ENCODE data around the gene ACSS2.

Gene ACSS2

GRCh38 chr20:34923414-34923813, 47.0 kb downstream of the ACSS2 start:
- H3K9me3 Mint-ChIP-seq: no peaks in the 10 kb centered on the region
- H3K36me3 Mint-ChIP-seq (ENCODE audit: low read depth): peaks cover 47% of the 10 kb centered on the region
- H3K4me1 Mint-ChIP-seq: no peaks in the 10 kb centered on the region
- H3K27ac Mint-ChIP-seq: no peak overlapping the region
- H3K27me3 Mint-ChIP-seq (ENCODE audit: low read depth): no peaks in the 10 kb centered on the region
- no peak for TF ChIP-seq CTCF (IDR thresholded peaks at IDR 0.05; ENCODE audit: unreplicated experiment in 3 of 3)
- no peak overlapping the region for H3K4me3 Mint-ChIP-seq

GRCh38 chr20:34925341-34925740, 48.9 kb downstream of the ACSS2 start:
- no peaks in the 10 kb centered on the region for H3K27me3 Mint-ChIP-seq (ENCODE audit: low read depth)

DNA sequence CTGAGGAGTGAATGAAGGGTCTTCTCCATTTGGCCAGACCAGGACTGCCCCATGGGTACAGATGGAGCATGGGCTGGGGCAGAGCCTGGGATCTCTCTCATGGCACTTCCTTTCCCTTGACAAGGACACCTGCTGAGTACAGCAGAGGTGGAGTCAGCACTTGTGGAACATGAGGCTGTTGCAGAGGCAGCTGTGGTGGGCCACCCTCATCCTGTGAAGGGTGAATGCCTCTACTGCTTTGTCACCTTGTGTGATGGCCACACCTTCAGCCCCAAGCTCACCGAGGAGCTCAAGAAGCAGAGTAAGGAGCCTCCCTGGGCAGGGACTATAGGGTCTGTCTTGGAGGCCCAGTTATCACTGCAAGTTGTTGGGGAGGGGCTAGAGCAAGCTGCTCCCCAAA, 49.6 kb downstream of the ACSS2 start:
- no peak for TF ChIP-seq CTCF (IDR thresholded peaks at IDR 0.05; ENCODE audit: unreplicated experiment in 3 of 3)
- H3K4me1 Mint-ChIP-seq: no peaks in the 10 kb centered on the region
- no peak overlapping the region for H3K27ac Mint-ChIP-seq
- no peak overlapping the region for H3K4me3 Mint-ChIP-seq
- H3K36me3 Mint-ChIP-seq (ENCODE audit: low read depth): peaks cover 43% of the 10 kb centered on the region
- no peaks in the 10 kb centered on the region for H3K9me3 Mint-ChIP-seq
- H3K27me3 Mint-ChIP-seq (ENCODE audit: low read depth): no peaks in the 10 kb centered on the region

More at GRCh38 chr20:34925341-34925740, 48.9 kb downstream of the ACSS2 start:
- Mint-ChIP-seq H3K27ac (no peak overlapping the region), H3K9me3 (no peaks in the 10 kb centered on the region), H3K4me3 (no peak overlapping the region), H3K36me3 (ENCODE audit: low read depth) (peaks cover 42% of the 10 kb centered on the region), H3K4me1 (no peaks in the 10 kb centered on the region)
- TF ChIP-seq CTCF (IDR thresholded peaks at IDR 0.05; ENCODE audit: unreplicated experiment in 3 of 3): no peak

- H3K36me3 Mint-ChIP-seq (ENCODE audit: low read depth): peaks cover 49% of the 10 kb centered on the region
- TF ChIP-seq CTCF (IDR thresholded peaks at IDR 0.05; ENCODE audit: unreplicated experiment in 3 of 3): no peak
- H3K4me3 Mint-ChIP-seq: no peak overlapping the region
- H3K27ac Mint-ChIP-seq: no peak overlapping the region
- no peaks in the 10 kb centered on the region for H3K9me3 Mint-ChIP-seq
- no peaks in the 10 kb centered on the region for H3K4me1 Mint-ChIP-seq
- H3K27me3 Mint-ChIP-seq (ENCODE audit: low read depth): no peaks in the 10 kb centered on the region
These were observed 50.2 kb downstream of the ACSS2 start for GRCh38 chr20:34926581-34926980.

DNA sequence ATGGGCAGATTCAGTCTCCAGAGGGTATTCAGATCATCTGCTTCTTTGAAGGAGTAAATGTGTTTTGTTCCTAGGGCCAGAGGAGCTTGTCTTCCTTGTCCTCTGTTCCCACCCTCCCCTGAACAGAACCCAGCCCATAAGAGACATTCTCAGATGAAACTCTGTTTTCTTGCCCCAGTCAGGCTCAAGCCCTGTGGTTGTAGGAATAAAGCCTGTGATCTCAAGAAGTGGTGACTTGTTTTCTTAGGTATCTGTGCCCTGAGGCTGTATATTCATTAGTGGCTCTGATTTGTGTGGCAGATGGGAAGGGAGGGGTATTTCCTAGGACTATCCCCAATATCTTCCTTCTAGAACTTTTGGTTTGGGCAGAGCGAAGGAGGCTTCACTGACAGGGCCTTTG, 51.3 kb downstream of the ACSS2 start:
- no peaks in the 10 kb centered on the region for H3K27me3 Mint-ChIP-seq (ENCODE audit: low read depth)
- H3K4me3 Mint-ChIP-seq: no peak overlapping the region
- no peaks in the 10 kb centered on the region for H3K4me1 Mint-ChIP-seq
- no peak overlapping the region for H3K27ac Mint-ChIP-seq
- TF ChIP-seq CTCF (IDR thresholded peaks at IDR 0.05; ENCODE audit: unreplicated experiment in 3 of 3): no peak
- H3K36me3 Mint-ChIP-seq (ENCODE audit: low read depth): peaks cover 50% of the 10 kb centered on the region
- no peaks in the 10 kb centered on the region for H3K9me3 Mint-ChIP-seq

DNA sequence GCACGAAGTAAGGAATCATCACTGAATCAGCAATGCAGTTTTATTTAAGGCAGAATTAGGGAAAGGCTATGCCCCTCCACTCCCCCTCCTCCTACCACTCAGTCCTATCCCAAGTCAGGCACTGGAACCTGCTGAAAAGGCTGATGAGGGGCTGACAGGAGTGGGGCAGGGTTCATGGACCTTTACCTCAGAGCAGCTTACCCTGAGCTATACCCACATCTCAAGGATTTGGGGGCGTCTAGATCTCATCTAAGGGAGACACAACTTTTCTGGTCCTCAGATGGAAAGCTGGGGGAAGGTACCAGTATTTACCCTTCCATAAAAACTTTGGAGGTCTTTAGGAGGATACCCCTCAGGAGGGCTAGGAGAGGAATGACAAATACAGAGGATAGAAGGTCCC, 52.0 kb downstream of the ACSS2 start:
- H3K27me3 Mint-ChIP-seq (ENCODE audit: low read depth): no peaks in the 10 kb centered on the region
- H3K27ac Mint-ChIP-seq: no peak overlapping the region
- H3K4me1 Mint-ChIP-seq: no peaks in the 10 kb centered on the region
- peaks cover 55% of the 10 kb centered on the region for H3K36me3 Mint-ChIP-seq (ENCODE audit: low read depth)
- H3K9me3 Mint-ChIP-seq: no peaks in the 10 kb centered on the region
- TF ChIP-seq CTCF (IDR thresholded peaks at IDR 0.05; ENCODE audit: unreplicated experiment in 3 of 3): no peak
- H3K4me3 Mint-ChIP-seq: no peak overlapping the region

Measured in nephron (organoid).